ENCODE results near the gene DNAH9.

DNAH9 gene

GRCh38 chr17:11589716-11590115 is 8.6 kb upstream of the DNAH9 start:
- no peaks in the 10 kb centered on the region for H3K4me1 ChIP-seq (ENCODE audit: control insufficient read depth in 2 of 2, insufficient read depth in 2 of 2, low read length in 2 of 2)
- no peaks in the 10 kb centered on the region for H3K36me3 ChIP-seq (ENCODE audit: control insufficient read depth in 2 of 2, insufficient read depth in 2 of 2, low read length in 2 of 2)
- H3K4me3 ChIP-seq (ENCODE audit: low read length in 2 of 2) = no peak overlapping the region
- no peak overlapping the region for H3K27ac ChIP-seq (ENCODE audit: low read depth in 2 of 2, low read length in 2 of 2)
- no peaks in the 10 kb centered on the region for H3K9me3 ChIP-seq (ENCODE audit: control insufficient read depth in 2 of 2, low read length in 2 of 2)
- H3K9ac ChIP-seq (ENCODE audit: low read depth in 1 of 2, low read length in 2 of 2) = no peak overlapping the region
- H3K27me3 ChIP-seq (ENCODE audit: control insufficient read depth in 2 of 2, insufficient read depth in 2 of 2, low read length in 2 of 2) = no peaks in the 10 kb centered on the region

- Histone ChIP-seq H3K27me3 (ENCODE audit: control insufficient read depth in 2 of 2, insufficient read depth in 2 of 2, low read length in 2 of 2) (no peaks in the 10 kb centered on the region), H3K4me1 (ENCODE audit: control insufficient read depth in 2 of 2, insufficient read depth in 2 of 2, low read length in 2 of 2) (peaks cover 4 to 5% of the 10 kb centered on the region in 2 donors), H3K9me3 (ENCODE audit: control insufficient read depth in 2 of 2, low read length in 2 of 2) (no peaks in the 10 kb centered on the region), H3K36me3 (ENCODE audit: control insufficient read depth in 2 of 2, insufficient read depth in 2 of 2, low read length in 2 of 2) (no peaks in the 10 kb centered on the region), H3K9ac (ENCODE audit: low read depth in 1 of 2, low read length in 2 of 2) (no peak overlapping the region), H3K4me3 (ENCODE audit: low read length in 2 of 2) (no peak overlapping the region), H3K27ac (ENCODE audit: low read depth in 2 of 2, low read length in 2 of 2) (no peak overlapping the region)
These were observed 3.4 kb downstream of the DNAH9 start for GRCh38 chr17:11601661-11602060.

GRCh38 chr17:11608396-11608795 is 10.1 kb downstream of the DNAH9 start:
- Histone ChIP-seq H3K27ac (ENCODE audit: low read depth in 2 of 2, low read length in 2 of 2) (peak overlapping the region in 1 of 2 donors; percentile 45), H3K4me3 (ENCODE audit: low read length in 2 of 2) (peak overlapping the region; percentile 26 to 28), H3K36me3 (ENCODE audit: control insufficient read depth in 2 of 2, insufficient read depth in 2 of 2, low read length in 2 of 2) (no peaks in the 10 kb centered on the region), H3K27me3 (ENCODE audit: control insufficient read depth in 2 of 2, insufficient read depth in 2 of 2, low read length in 2 of 2) (no peaks in the 10 kb centered on the region), H3K9ac (ENCODE audit: low read depth in 1 of 2, low read length in 2 of 2) (peak overlapping the region; percentile 14 to 41), H3K4me1 (ENCODE audit: control insufficient read depth in 2 of 2, insufficient read depth in 2 of 2, low read length in 2 of 2) (peaks cover 12 to 14% of the 10 kb centered on the region in 2 donors), H3K9me3 (ENCODE audit: control insufficient read depth in 2 of 2, low read length in 2 of 2) (no peaks in the 10 kb centered on the region)

DNA sequence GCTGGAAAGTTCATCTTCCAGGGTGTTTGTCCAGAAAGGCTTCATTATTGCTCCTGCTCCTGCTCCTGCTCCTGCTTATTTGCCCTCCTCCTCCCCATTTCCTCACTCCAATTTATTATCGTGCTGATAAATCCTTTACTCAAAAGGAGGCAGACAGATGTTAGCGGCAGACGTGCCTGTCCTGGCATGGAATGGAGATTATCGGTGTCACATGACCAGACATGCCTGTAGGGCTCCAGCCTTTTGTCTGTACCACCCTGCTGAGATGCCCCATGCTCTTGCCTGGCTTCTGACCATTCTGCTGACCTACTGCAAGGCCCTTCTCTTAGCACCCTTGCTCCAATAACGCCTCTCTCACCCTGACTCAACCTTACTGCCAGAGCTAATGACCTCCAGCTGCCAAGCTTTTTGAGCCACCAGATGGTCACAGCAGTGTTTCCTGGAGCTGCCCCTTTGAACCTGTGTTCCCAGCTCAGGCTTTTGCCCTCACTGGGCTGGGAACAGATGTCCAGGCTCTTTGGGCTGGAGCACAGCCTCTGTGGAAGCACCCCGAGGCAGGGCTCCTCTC is 12.8 kb downstream of the DNAH9 start:
- Histone ChIP-seq H3K4me1 (ENCODE audit: control insufficient read depth in 2 of 2, insufficient read depth in 2 of 2, low read length in 2 of 2) (peaks cover 14 to 15% of the 10 kb centered on the region in 2 donors), H3K27ac (ENCODE audit: low read depth in 2 of 2, low read length in 2 of 2) (no peak overlapping the region), H3K9me3 (ENCODE audit: control insufficient read depth in 2 of 2, low read length in 2 of 2) (no peaks in the 10 kb centered on the region), H3K9ac (ENCODE audit: low read depth in 1 of 2, low read length in 2 of 2) (no peak overlapping the region), H3K4me3 (ENCODE audit: low read length in 2 of 2) (no peak overlapping the region), H3K36me3 (ENCODE audit: control insufficient read depth in 2 of 2, insufficient read depth in 2 of 2, low read length in 2 of 2) (no peaks in the 10 kb centered on the region), H3K27me3 (ENCODE audit: control insufficient read depth in 2 of 2, insufficient read depth in 2 of 2, low read length in 2 of 2) (no peaks in the 10 kb centered on the region)

- Histone ChIP-seq H3K36me3 (ENCODE audit: control insufficient read depth in 2 of 2, insufficient read depth in 2 of 2, low read length in 2 of 2) (no peaks in the 10 kb centered on the region), H3K27ac (ENCODE audit: low read depth in 2 of 2, low read length in 2 of 2) (no peak overlapping the region), H3K4me1 (ENCODE audit: control insufficient read depth in 2 of 2, insufficient read depth in 2 of 2, low read length in 2 of 2) (peaks cover 12 to 19% of the 10 kb centered on the region in 2 donors), H3K4me3 (ENCODE audit: low read length in 2 of 2) (no peak overlapping the region), H3K9ac (ENCODE audit: low read depth in 1 of 2, low read length in 2 of 2) (no peak overlapping the region), H3K27me3 (ENCODE audit: control insufficient read depth in 2 of 2, insufficient read depth in 2 of 2, low read length in 2 of 2) (no peaks in the 10 kb centered on the region), H3K9me3 (ENCODE audit: control insufficient read depth in 2 of 2, low read length in 2 of 2) (no peaks in the 10 kb centered on the region)
These were observed 14.7 kb downstream of the DNAH9 start for GRCh38 chr17:11612956-11613355.

DNA sequence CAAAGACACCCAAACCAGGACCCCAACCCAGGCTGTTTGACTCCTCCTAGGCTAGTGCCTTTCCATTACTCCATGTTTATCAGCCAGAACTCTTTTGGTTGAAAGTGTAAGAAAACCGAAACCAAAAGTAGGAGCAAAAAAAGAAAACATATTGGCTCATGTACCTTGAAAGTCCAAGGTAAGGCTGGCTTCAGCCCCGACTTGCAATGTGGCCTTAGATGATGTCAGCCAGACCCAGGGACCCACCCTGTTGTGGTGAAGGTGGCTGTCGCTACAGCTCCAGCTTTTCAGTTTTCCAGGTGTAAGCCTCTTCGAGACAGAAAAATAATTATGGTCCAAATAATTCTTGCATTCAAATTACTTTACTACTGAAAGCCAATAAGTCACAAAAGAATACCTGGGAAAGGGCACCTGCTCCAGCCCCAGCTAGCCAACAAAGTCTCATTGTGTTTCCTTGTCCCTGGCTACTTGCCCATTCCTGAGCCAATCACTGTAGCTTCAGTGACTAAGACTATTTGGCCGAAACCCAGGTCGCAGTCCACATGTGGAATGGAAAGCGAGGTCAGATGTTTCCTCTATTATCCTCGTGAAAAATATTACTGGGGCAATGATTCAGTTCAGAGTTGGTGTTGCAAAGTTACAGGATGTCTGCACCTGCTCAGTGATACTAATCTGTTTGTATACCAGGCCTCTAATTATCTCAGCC is 20.7 kb downstream of the DNAH9 start:
- peak overlapping the region; percentile 37 to 48 for H3K4me3 ChIP-seq (ENCODE audit: low read length in 2 of 2)
- no peaks in the 10 kb centered on the region for H3K9me3 ChIP-seq (ENCODE audit: control insufficient read depth in 2 of 2, low read length in 2 of 2)
- no peaks in the 10 kb centered on the region for H3K36me3 ChIP-seq (ENCODE audit: control insufficient read depth in 2 of 2, insufficient read depth in 2 of 2, low read length in 2 of 2)
- peak overlapping the region in 1 of 2 donors; percentile 15 for H3K9ac ChIP-seq (ENCODE audit: low read depth in 1 of 2, low read length in 2 of 2)
- H3K4me1 ChIP-seq (ENCODE audit: control insufficient read depth in 2 of 2, insufficient read depth in 2 of 2, low read length in 2 of 2) = peaks cover 0 to 15% of the 10 kb centered on the region in 2 donors
- H3K27me3 ChIP-seq (ENCODE audit: control insufficient read depth in 2 of 2, insufficient read depth in 2 of 2, low read length in 2 of 2) = no peaks in the 10 kb centered on the region
- peak overlapping the region; percentile 59 to 67 for H3K27ac ChIP-seq (ENCODE audit: low read depth in 2 of 2, low read length in 2 of 2)

DNA sequence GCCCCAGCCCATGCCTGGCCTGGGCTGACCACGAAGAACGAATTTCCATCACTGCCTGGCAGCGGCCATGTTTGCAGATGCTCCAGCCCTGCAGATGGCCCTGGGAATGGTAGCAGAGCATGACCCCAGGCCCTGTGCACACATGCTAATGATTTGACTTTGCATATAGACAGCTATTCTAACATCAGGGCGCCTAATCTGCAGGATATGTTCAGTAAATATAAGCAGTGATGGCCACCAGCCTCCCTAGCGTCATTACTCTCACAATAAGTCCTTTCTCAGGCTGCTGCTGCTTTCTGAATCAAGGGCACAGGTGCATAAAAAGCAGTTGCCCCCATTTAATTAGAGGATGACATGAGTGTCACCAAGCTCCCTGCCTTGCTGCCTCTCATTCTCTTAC is 24.2 kb downstream of the DNAH9 start:
- H3K27me3 ChIP-seq (ENCODE audit: control insufficient read depth in 2 of 2, insufficient read depth in 2 of 2, low read length in 2 of 2) = no peaks in the 10 kb centered on the region
- H3K4me3 ChIP-seq (ENCODE audit: low read length in 2 of 2) = no peak overlapping the region
- no peak overlapping the region for H3K27ac ChIP-seq (ENCODE audit: low read depth in 2 of 2, low read length in 2 of 2)
- H3K36me3 ChIP-seq (ENCODE audit: control insufficient read depth in 2 of 2, insufficient read depth in 2 of 2, low read length in 2 of 2) = no peaks in the 10 kb centered on the region
- peaks cover 0 to 10% of the 10 kb centered on the region in 2 donors for H3K4me1 ChIP-seq (ENCODE audit: control insufficient read depth in 2 of 2, insufficient read depth in 2 of 2, low read length in 2 of 2)
- H3K9ac ChIP-seq (ENCODE audit: low read depth in 1 of 2, low read length in 2 of 2) = no peak overlapping the region
- H3K9me3 ChIP-seq (ENCODE audit: control insufficient read depth in 2 of 2, low read length in 2 of 2) = no peaks in the 10 kb centered on the region

DNA sequence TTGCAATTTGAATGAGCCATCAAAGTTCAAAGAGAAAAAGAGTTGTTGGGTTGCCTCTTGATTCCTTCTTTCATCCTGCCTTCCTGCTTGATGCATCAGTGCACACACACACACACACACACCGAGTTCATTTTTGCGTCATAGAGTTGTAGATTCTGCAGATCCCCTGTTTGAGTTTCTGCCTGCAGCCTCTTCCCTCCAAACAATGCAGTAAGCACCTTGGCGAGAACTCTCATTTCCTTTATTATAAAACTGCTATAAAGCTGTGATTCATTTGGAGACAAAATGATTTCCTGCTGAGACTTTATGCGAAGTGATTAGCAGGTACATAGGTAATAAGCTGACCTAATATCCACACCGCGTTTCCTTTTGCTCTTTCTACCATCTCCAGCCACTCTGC is 26.7 kb downstream of the DNAH9 start:
- no peak overlapping the region for H3K9ac ChIP-seq (ENCODE audit: low read depth in 1 of 2, low read length in 2 of 2)
- no peak overlapping the region for H3K4me3 ChIP-seq (ENCODE audit: low read length in 2 of 2)
- no peak overlapping the region for H3K27ac ChIP-seq (ENCODE audit: low read depth in 2 of 2, low read length in 2 of 2)
- H3K9me3 ChIP-seq (ENCODE audit: control insufficient read depth in 2 of 2, low read length in 2 of 2) = no peaks in the 10 kb centered on the region
- no peaks in the 10 kb centered on the region for H3K27me3 ChIP-seq (ENCODE audit: control insufficient read depth in 2 of 2, insufficient read depth in 2 of 2, low read length in 2 of 2)
- H3K36me3 ChIP-seq (ENCODE audit: control insufficient read depth in 2 of 2, insufficient read depth in 2 of 2, low read length in 2 of 2) = no peaks in the 10 kb centered on the region
- peaks cover 0 to 5% of the 10 kb centered on the region in 2 donors for H3K4me1 ChIP-seq (ENCODE audit: control insufficient read depth in 2 of 2, insufficient read depth in 2 of 2, low read length in 2 of 2)

DNA sequence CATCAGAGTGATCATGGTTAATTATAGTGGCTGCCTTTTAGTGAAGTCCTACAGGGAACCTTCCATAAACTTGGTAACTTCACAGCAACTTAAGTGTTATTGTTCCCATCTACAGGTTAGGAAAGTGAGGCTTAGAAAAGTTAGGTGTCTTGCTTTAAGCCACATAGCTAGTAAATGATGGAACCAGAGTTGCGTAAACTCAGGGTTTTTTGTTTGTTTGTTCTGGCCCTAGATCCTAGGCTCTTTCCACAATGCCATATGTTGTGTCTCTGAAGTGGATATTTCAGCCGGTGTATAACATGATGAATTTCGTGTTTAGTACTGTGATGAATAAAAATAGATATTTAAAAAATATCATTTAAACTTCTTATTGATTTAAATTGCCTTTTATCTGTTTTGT is 27.6 kb downstream of the DNAH9 start:
- H3K36me3 ChIP-seq (ENCODE audit: control insufficient read depth in 2 of 2, insufficient read depth in 2 of 2, low read length in 2 of 2) = no peaks in the 10 kb centered on the region
- H3K4me1 ChIP-seq (ENCODE audit: control insufficient read depth in 2 of 2, insufficient read depth in 2 of 2, low read length in 2 of 2) = peaks cover 0 to 5% of the 10 kb centered on the region in 2 donors
- H3K9ac ChIP-seq (ENCODE audit: low read depth in 1 of 2, low read length in 2 of 2) = no peak overlapping the region

DNA sequence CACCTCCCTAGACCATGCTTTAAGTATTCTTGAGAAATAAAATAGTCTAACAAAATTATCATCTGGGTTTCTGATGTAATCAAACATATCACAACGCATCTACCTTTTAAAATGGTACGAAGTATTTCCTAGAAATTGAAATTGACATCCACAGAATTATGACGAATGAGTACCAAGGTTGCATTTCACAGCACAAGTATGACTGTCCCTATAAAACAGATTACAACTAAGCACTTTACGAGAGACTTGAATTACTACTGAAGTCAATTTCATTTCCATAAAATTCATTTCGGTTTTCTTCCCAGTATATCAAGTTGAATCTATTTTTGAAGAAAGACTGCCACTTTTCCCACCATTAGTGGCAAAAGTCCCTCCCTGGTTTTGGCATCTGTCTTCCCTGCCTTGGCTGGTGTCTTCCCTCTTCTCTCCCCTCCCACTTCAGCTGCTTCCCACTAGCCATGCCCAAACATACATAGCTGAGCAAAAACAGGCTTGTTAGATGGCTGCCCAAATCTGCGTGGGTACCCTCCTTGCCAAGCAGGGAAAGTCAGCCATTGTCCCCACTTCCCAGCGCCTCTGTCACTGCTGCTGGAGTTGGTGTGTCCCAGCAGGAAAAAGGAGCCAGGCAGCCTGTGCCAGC is 29.2 kb downstream of the DNAH9 start:
- Histone ChIP-seq H3K4me3 (ENCODE audit: low read length in 2 of 2) (no peak overlapping the region), H3K27ac (ENCODE audit: low read depth in 2 of 2, low read length in 2 of 2) (no peak overlapping the region), H3K9me3 (ENCODE audit: control insufficient read depth in 2 of 2, low read length in 2 of 2) (no peaks in the 10 kb centered on the region), H3K27me3 (ENCODE audit: control insufficient read depth in 2 of 2, insufficient read depth in 2 of 2, low read length in 2 of 2) (no peaks in the 10 kb centered on the region), H3K9ac (ENCODE audit: low read depth in 1 of 2, low read length in 2 of 2) (no peak overlapping the region), H3K36me3 (ENCODE audit: control insufficient read depth in 2 of 2, insufficient read depth in 2 of 2, low read length in 2 of 2) (no peaks in the 10 kb centered on the region), H3K4me1 (ENCODE audit: control insufficient read depth in 2 of 2, insufficient read depth in 2 of 2, low read length in 2 of 2) (peaks cover 0 to 5% of the 10 kb centered on the region in 2 donors)

More for the DNA sequence above, 27.6 kb downstream of the DNAH9 start:
- no peak overlapping the region for H3K4me3 ChIP-seq (ENCODE audit: low read length in 2 of 2)
- no peaks in the 10 kb centered on the region for H3K27me3 ChIP-seq (ENCODE audit: control insufficient read depth in 2 of 2, insufficient read depth in 2 of 2, low read length in 2 of 2)
- no peak overlapping the region for H3K27ac ChIP-seq (ENCODE audit: low read depth in 2 of 2, low read length in 2 of 2)
- no peaks in the 10 kb centered on the region for H3K9me3 ChIP-seq (ENCODE audit: control insufficient read depth in 2 of 2, low read length in 2 of 2)

All from mucosa of rectum (tissue), 2 donors.